HEK293 (cell line): Measurements from ENCODE around the gene SLCO4A1.

Source experiments
- CTCF ChIA-PET: fragments of 350-600 bp; formaldehyde crosslinking; extraction: SDS; loops from one replicate; lab custom pipeline; 2021; ENCODE audit warnings: antibody characterized with exemption; lab: Yijun Ruan, JAX
- POLR2A ChIA-PET: fragments of 300-600 bp; formaldehyde crosslinking; extraction: SDS; loops from one replicate; lab custom pipeline; 2020; ENCODE audit warnings: antibody characterized with exemption, inconsistent platforms; lab: Yijun Ruan, JAX
- H3K27ac ChIP-seq: fragments of 200-500 bp; sonication (Bioruptor generic); 2 replicates; pipeline ENCODE4 v1.5.1; 2014; ENCODE audit warnings: low read depth, low read length, control low read depth, inconsistent platforms; ENCODE audit errors: extremely low read depth
- H3K36me3 ChIP-seq, 2 experiments: fragments of 200-500 bp in 1 of 2; sonication (Bioruptor generic) in 1 of 2; 1 replicate in 1 of 2; 2 replicates in 1 of 2; pipeline ENCODE4 v1.5.1; 2014 to 2017; ENCODE audit warnings: inconsistent platforms in 2 of 2, low read length in 2 of 2; ENCODE audit not compliant: control insufficient read depth in 2 of 2, insufficient read depth in 1 of 2
- H3K4me1 ChIP-seq: fragments of 200-500 bp; sonication (Bioruptor generic); 2 replicates; pipeline ENCODE4 v1.5.1; 2014; ENCODE audit warnings: mild to moderate bottlenecking, low read length, inconsistent platforms; ENCODE audit not compliant: control insufficient read depth, insufficient read depth
- H3K4me3 ChIP-seq: 2 replicates; pipeline ENCODE4 v1.5.1; 2011; ENCODE audit warnings: low read depth, mild to moderate bottlenecking, control low read depth, low read length, moderate library complexity
- H3K9me3 ChIP-seq: fragments of 200-500 bp; sonication (Bioruptor generic); 2 replicates; pipeline ENCODE4 v1.5.1; 2014; ENCODE audit warnings: low read depth, low read length, inconsistent platforms; ENCODE audit not compliant: control insufficient read depth, insufficient read depth
- BCL6B ChIP-seq: fragments of 450-650 bp; formaldehyde crosslinking; IDR thresholded peaks from 2 replicates; pipeline ENCODE4 v1.5.1; 2017; ENCODE audit warnings: missing biosample characterization, missing genetic modification characterization
- PRDM2 ChIP-seq: fragments of 450-650 bp; formaldehyde crosslinking; IDR thresholded peaks from 2 replicates; pipeline ENCODE4 v1.5.1; 2016; ENCODE audit warnings: missing biosample characterization, missing genetic modification characterization, borderline replicate concordance
- REPIN1 ChIP-seq: fragments of 450-650 bp; formaldehyde crosslinking; IDR thresholded peaks from 2 replicates; pipeline ENCODE4 v1.5.1; 2017; ENCODE audit warnings: missing biosample characterization, missing genetic modification characterization, low read depth
- TCF7L2 ChIP-seq: IDR thresholded peaks from 2 replicates; pipeline ENCODE4 v1.6.1; 2011; ENCODE audit warnings: low read depth, mild to moderate bottlenecking, inconsistent platforms, low read length, moderate library complexity, borderline replicate concordance
- ZBTB48 ChIP-seq: fragments of 450-650 bp; formaldehyde crosslinking; IDR thresholded peaks from 2 replicates; pipeline ENCODE4 v1.5.1; 2016; ENCODE audit warnings: missing biosample characterization, missing genetic modification characterization
- ZNF133 ChIP-seq: fragments of 450-650 bp; formaldehyde crosslinking; IDR thresholded peaks from 2 replicates; pipeline ENCODE4 v1.5.1; 2016; ENCODE audit warnings: missing biosample characterization, missing genetic modification characterization
- ZNF19 ChIP-seq: fragments of 450-650 bp; formaldehyde crosslinking; IDR thresholded peaks from 2 replicates; pipeline ENCODE4; 2016; ENCODE audit warnings: missing biosample characterization, missing genetic modification characterization, low read depth
- ZNF2 ChIP-seq: fragments of 450-650 bp; formaldehyde crosslinking; IDR thresholded peaks from 2 replicates; pipeline ENCODE4 v1.5.1; 2016; ENCODE audit warnings: missing biosample characterization, missing genetic modification characterization
- ZNF214 ChIP-seq: fragments of 450-650 bp; formaldehyde crosslinking; IDR thresholded peaks from 2 replicates; pipeline ENCODE4 v1.5.1; 2017; ENCODE audit warnings: missing biosample characterization, mild to moderate bottlenecking, missing genetic modification characterization, borderline replicate concordance
- ZNF391 ChIP-seq: fragments of 450-650 bp; formaldehyde crosslinking; IDR thresholded peaks from 2 replicates; pipeline ENCODE4 v1.5.1; 2016; ENCODE audit warnings: low read depth, missing biosample characterization, missing genetic modification characterization, borderline replicate concordance
- ZNF521 ChIP-seq: fragments of 450-650 bp; formaldehyde crosslinking; IDR thresholded peaks from 2 replicates; pipeline ENCODE4 v1.5.1; 2017; ENCODE audit warnings: missing biosample characterization, mild to moderate bottlenecking, missing genetic modification characterization
- ZNF580 ChIP-seq: fragments of 450-650 bp; formaldehyde crosslinking; IDR thresholded peaks from 2 replicates; pipeline ENCODE4 v1.5.1; 2016; ENCODE audit warnings: missing biosample characterization, missing genetic modification characterization
- ZNF610 ChIP-seq: fragments of 450-650 bp; formaldehyde crosslinking; IDR thresholded peaks from 2 replicates; pipeline ENCODE4 v1.5.1; 2016; ENCODE audit warnings: missing biosample characterization, missing genetic modification characterization, borderline replicate concordance
- ZNF658 ChIP-seq: fragments of 450-650 bp; formaldehyde crosslinking; IDR thresholded peaks from 2 replicates; pipeline ENCODE4; 2016; ENCODE audit warnings: missing biosample characterization, missing genetic modification characterization
- ZNF747 ChIP-seq: fragments of 450-650 bp; formaldehyde crosslinking; IDR thresholded peaks from 2 replicates; pipeline ENCODE4 v1.5.1; 2016; ENCODE audit warnings: missing biosample characterization, missing genetic modification characterization
- ZNF776 ChIP-seq: fragments of 450-650 bp; formaldehyde crosslinking; IDR thresholded peaks from 2 replicates; pipeline ENCODE4 v1.5.0; 2017; ENCODE audit warnings: missing biosample characterization, missing genetic modification characterization, borderline replicate concordance
- TF ChIP-seq, protein P1 (sequence below): fragments of 450-650 bp; formaldehyde crosslinking; IDR thresholded peaks from 2 replicates; pipeline ENCODE4 v1.5.1; 2016; ENCODE audit warnings: missing biosample characterization, missing genetic modification characterization

SLCO4A1 gene

GRCh38 chr20:62700261-62700930, 58.1 kb downstream of the SLCO4A1 start:
- TF ChIP-seq TCF7L2 (no peak), ZNF776 (no peak), ZBTB48 (tag by site-specific recombination) (no peak), BCL6B (tag by site-specific recombination) (no peak), PRDM2 (tag by site-specific recombination) (no peak), ZNF133 (tag by site-specific recombination) (no peak), ZNF2 (tag by site-specific recombination) (no peak), ZNF214 (tag by site-specific recombination) (no peak), ZNF747 (tag by site-specific recombination) (no peak), ZNF19 (tag by site-specific recombination) (no peak), ZNF391 (tag by site-specific recombination) (no peak), REPIN1 (no peak), ZNF580 (tag by site-specific recombination) (no peak), ZNF521 (no peak), ZNF610 (no peak), ZNF658 (tag by site-specific recombination) (no peak)
- TF ChIP-seq, protein P1, sequence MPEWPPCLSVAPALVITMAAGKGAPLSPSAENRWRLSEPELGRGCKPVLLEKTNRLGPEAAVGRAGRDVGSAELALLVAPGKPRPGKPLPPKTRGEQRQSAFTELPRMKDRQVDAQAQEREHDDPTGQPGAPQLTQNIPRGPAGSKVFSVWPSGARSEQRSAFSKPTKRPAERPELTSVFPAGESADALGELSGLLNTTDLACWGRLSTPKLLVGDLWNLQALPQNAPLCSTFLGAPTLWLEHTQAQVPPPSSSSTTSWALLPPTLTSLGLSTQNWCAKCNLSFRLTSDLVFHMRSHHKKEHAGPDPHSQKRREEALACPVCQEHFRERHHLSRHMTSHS (tag by site-specific recombination) = no peak
- TF ChIP-seq, all 188 proteins: peak for 0
- peaks cover 14% of the 10 kb centered on the region for H3K4me1 ChIP-seq
- H3K4me3 ChIP-seq = no peak overlapping the region
- ChIA-PET CTCF (interaction anchor here (0.6 to 1.0 kb wide), 2 partner anchors 92 to 483 kb away, joined by 3 read pairs; no protein-coding TSS in a partner anchor), POLR2A (no interaction called here)
- no peaks in the 10 kb centered on the region for H3K9me3 ChIP-seq
- no peaks in the 10 kb centered on the region for H3K36me3 ChIP-seq
- H3K27ac ChIP-seq = no peak overlapping the region
